ENCODE results near the gene TMEM123.
A peak's percentile ranks its signal among the peaks of the same experiment; 100 is the strongest.
"Not testable (repeated sequence)": the region's sequence is repeated elsewhere in the genome, so short reads cannot be mapped to it uniquely, and the experiment has no call there.

The TMEM123 gene

DNA sequence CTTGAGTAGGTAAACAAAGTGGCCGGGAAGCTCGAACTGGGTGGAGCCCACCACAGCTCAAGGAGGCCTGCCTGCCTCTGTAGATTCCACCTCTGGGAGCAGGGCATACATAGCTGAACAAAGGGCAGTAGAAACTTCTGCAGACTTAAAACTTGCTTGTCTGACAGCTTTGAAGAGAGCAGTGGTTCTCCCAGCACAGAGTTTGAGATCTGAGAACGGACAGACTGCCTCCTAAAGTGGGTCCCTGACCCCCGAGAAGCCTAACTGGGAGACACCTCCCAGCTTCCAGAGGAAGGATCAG is 13.6 kb downstream of the TMEM123 start:
- Histone ChIP-seq H3K4me1 (ENCODE audit: control insufficient read depth, insufficient read depth, low read length, poor library complexity, severe bottlenecking) (peaks cover 13% of the 10 kb centered on the region), H3K36me3 (ENCODE audit: control insufficient read depth, insufficient read depth, low read length) (peaks cover 15% of the 10 kb centered on the region)
- not testable (repeated sequence) for H3K9me3 ChIP-seq (ENCODE audit: control insufficient read depth, low read length); DNase-seq; H3K27me3 ChIP-seq (replicated peaks; ENCODE audit: control insufficient read depth, insufficient read depth, low read length, poor library complexity, severe bottlenecking); H3K4me3 ChIP-seq (ENCODE audit: insufficient read depth, low read depth, low read length, poor library complexity, severe bottlenecking); H3K27ac ChIP-seq (ENCODE audit: insufficient read depth, low read length, poor library complexity, severe bottlenecking)

- no peak overlapping the region for H3K27ac ChIP-seq (ENCODE audit: insufficient read depth, low read length, poor library complexity, severe bottlenecking)
- H3K27me3 ChIP-seq (replicated peaks; ENCODE audit: control insufficient read depth, insufficient read depth, low read length, poor library complexity, severe bottlenecking): no peaks in the 10 kb centered on the region
- DNase-seq: no peak
- H3K4me3 ChIP-seq (ENCODE audit: insufficient read depth, low read depth, low read length, poor library complexity, severe bottlenecking): no peak overlapping the region
- H3K36me3 ChIP-seq (ENCODE audit: control insufficient read depth, insufficient read depth, low read length): peaks cover 15% of the 10 kb centered on the region
- no peaks in the 10 kb centered on the region for H3K9me3 ChIP-seq (ENCODE audit: control insufficient read depth, low read length)
- peaks cover 13% of the 10 kb centered on the region for H3K4me1 ChIP-seq (ENCODE audit: control insufficient read depth, insufficient read depth, low read length, poor library complexity, severe bottlenecking)
Measured at GRCh38 chr11:102438311-102439062, 14.1 kb downstream of the TMEM123 start.

GRCh38 chr11:102437727-102438126 is 14.8 kb downstream of the TMEM123 start:
- Histone ChIP-seq H3K4me3 (ENCODE audit: insufficient read depth, low read depth, low read length, poor library complexity, severe bottlenecking) (no peak overlapping the region), H3K36me3 (ENCODE audit: control insufficient read depth, insufficient read depth, low read length) (peaks cover 22% of the 10 kb centered on the region), H3K27ac (ENCODE audit: insufficient read depth, low read length, poor library complexity, severe bottlenecking) (no peak overlapping the region), H3K9me3 (ENCODE audit: control insufficient read depth, low read length) (no peaks in the 10 kb centered on the region), H3K4me1 (ENCODE audit: control insufficient read depth, insufficient read depth, low read length, poor library complexity, severe bottlenecking) (peaks cover 13% of the 10 kb centered on the region), H3K27me3 (replicated peaks; ENCODE audit: control insufficient read depth, insufficient read depth, low read length, poor library complexity, severe bottlenecking) (no peaks in the 10 kb centered on the region)
- no peak for DNase-seq

GRCh38 chr11:102436976-102437375 is 15.6 kb downstream of the TMEM123 start:
- Histone ChIP-seq H3K9me3 (ENCODE audit: control insufficient read depth, low read length) (no peaks in the 10 kb centered on the region), H3K27me3 (replicated peaks; ENCODE audit: control insufficient read depth, insufficient read depth, low read length, poor library complexity, severe bottlenecking) (no peaks in the 10 kb centered on the region), H3K4me1 (ENCODE audit: control insufficient read depth, insufficient read depth, low read length, poor library complexity, severe bottlenecking) (peaks cover 13% of the 10 kb centered on the region), H3K27ac (ENCODE audit: insufficient read depth, low read length, poor library complexity, severe bottlenecking) (no peak overlapping the region), H3K36me3 (ENCODE audit: control insufficient read depth, insufficient read depth, low read length) (peaks cover 27% of the 10 kb centered on the region), H3K4me3 (ENCODE audit: insufficient read depth, low read depth, low read length, poor library complexity, severe bottlenecking) (no peak overlapping the region)
- DNase-seq: no peak

- H3K27ac ChIP-seq (ENCODE audit: insufficient read depth, low read length, poor library complexity, severe bottlenecking): no peak overlapping the region
- DNase-seq: no peak
- H3K9me3 ChIP-seq (ENCODE audit: control insufficient read depth, low read length): no peaks in the 10 kb centered on the region
- peaks cover 13% of the 10 kb centered on the region for H3K4me1 ChIP-seq (ENCODE audit: control insufficient read depth, insufficient read depth, low read length, poor library complexity, severe bottlenecking)
- H3K36me3 ChIP-seq (ENCODE audit: control insufficient read depth, insufficient read depth, low read length): peaks cover 29% of the 10 kb centered on the region
- H3K27me3 ChIP-seq (replicated peaks; ENCODE audit: control insufficient read depth, insufficient read depth, low read length, poor library complexity, severe bottlenecking): no peaks in the 10 kb centered on the region
- no peak overlapping the region for H3K4me3 ChIP-seq (ENCODE audit: insufficient read depth, low read depth, low read length, poor library complexity, severe bottlenecking)
Measured at GRCh38 chr11:102436561-102436960, 16.0 kb downstream of the TMEM123 start.

- peaks cover 31% of the 10 kb centered on the region for H3K36me3 ChIP-seq (ENCODE audit: control insufficient read depth, insufficient read depth, low read length)
- H3K4me3 ChIP-seq (ENCODE audit: insufficient read depth, low read depth, low read length, poor library complexity, severe bottlenecking): no peak overlapping the region
- H3K9me3 ChIP-seq (ENCODE audit: control insufficient read depth, low read length): no peaks in the 10 kb centered on the region
- peaks cover 17% of the 10 kb centered on the region for H3K4me1 ChIP-seq (ENCODE audit: control insufficient read depth, insufficient read depth, low read length, poor library complexity, severe bottlenecking)
- H3K27me3 ChIP-seq (replicated peaks; ENCODE audit: control insufficient read depth, insufficient read depth, low read length, poor library complexity, severe bottlenecking): no peaks in the 10 kb centered on the region
- DNase-seq: no peak
- no peak overlapping the region for H3K27ac ChIP-seq (ENCODE audit: insufficient read depth, low read length, poor library complexity, severe bottlenecking)
Measured at GRCh38 chr11:102435688-102436087, 16.9 kb downstream of the TMEM123 start.

GRCh38 chr11:102433571-102433970 is 19.0 kb downstream of the TMEM123 start:
- H3K4me1 ChIP-seq (ENCODE audit: control insufficient read depth, insufficient read depth, low read length, poor library complexity, severe bottlenecking): peaks cover 22% of the 10 kb centered on the region
- not testable (repeated sequence) for DNase-seq; H3K27me3 ChIP-seq (replicated peaks; ENCODE audit: control insufficient read depth, insufficient read depth, low read length, poor library complexity, severe bottlenecking); H3K9me3 ChIP-seq (ENCODE audit: control insufficient read depth, low read length); H3K4me3 ChIP-seq (ENCODE audit: insufficient read depth, low read depth, low read length, poor library complexity, severe bottlenecking); H3K27ac ChIP-seq (ENCODE audit: insufficient read depth, low read length, poor library complexity, severe bottlenecking)
- peaks cover 31% of the 10 kb centered on the region for H3K36me3 ChIP-seq (ENCODE audit: control insufficient read depth, insufficient read depth, low read length)

DNA sequence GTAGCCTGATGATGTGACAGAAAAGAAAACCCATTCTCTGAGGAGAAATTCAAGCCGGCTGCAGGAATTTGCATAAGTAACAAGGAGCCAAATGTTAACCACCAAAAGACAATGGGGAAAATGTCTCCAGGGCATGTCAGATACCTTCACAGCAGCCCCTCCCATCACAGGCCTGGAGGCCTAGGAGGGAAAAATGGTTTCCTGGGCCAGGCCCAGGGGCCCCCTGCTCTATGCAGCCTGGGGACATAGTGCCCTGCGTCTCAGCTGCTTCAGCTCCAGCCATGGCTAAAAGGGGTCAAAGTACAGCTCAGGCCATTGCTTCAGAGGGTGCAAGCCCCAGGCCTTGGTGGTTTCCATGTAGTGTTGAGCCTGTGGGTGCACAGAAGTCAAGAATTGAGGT is 20.0 kb downstream of the TMEM123 start:
- Histone ChIP-seq H3K4me1 (ENCODE audit: control insufficient read depth, insufficient read depth, low read length, poor library complexity, severe bottlenecking) (peaks cover 18% of the 10 kb centered on the region), H3K36me3 (ENCODE audit: control insufficient read depth, insufficient read depth, low read length) (peaks cover 25% of the 10 kb centered on the region)
- not testable (repeated sequence) for H3K9me3 ChIP-seq (ENCODE audit: control insufficient read depth, low read length); H3K4me3 ChIP-seq (ENCODE audit: insufficient read depth, low read depth, low read length, poor library complexity, severe bottlenecking); H3K27ac ChIP-seq (ENCODE audit: insufficient read depth, low read length, poor library complexity, severe bottlenecking); DNase-seq; H3K27me3 ChIP-seq (replicated peaks; ENCODE audit: control insufficient read depth, insufficient read depth, low read length, poor library complexity, severe bottlenecking)

DNA sequence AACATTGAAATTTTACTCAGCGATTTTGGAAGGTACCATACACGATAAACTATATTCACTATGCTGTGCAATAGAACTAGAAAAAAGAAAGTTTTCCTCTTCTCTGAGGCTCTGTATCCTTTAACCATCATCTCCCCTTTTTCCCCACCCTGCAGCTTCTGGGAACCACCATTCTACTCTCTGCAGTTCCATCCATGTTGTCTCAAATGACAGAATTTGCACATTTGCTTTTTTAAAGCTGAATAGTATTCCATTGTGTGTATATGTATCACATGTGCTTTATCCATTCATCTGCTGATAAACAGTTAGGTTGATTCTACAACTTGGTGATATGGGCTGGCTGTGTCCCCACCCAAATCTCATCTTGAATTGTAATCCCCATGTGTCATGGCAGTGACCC is 21.2 kb downstream of the TMEM123 start:
- H3K4me1 ChIP-seq (ENCODE audit: control insufficient read depth, insufficient read depth, low read length, poor library complexity, severe bottlenecking): peaks cover 18% of the 10 kb centered on the region
- H3K27me3 ChIP-seq (replicated peaks; ENCODE audit: control insufficient read depth, insufficient read depth, low read length, poor library complexity, severe bottlenecking): no peaks in the 10 kb centered on the region
- H3K9me3 ChIP-seq (ENCODE audit: control insufficient read depth, low read length): no peaks in the 10 kb centered on the region
- H3K36me3 ChIP-seq (ENCODE audit: control insufficient read depth, insufficient read depth, low read length): peaks cover 21% of the 10 kb centered on the region
- DNase-seq: no peak
- no peak overlapping the region for H3K4me3 ChIP-seq (ENCODE audit: insufficient read depth, low read depth, low read length, poor library complexity, severe bottlenecking)
- no peak overlapping the region for H3K27ac ChIP-seq (ENCODE audit: insufficient read depth, low read length, poor library complexity, severe bottlenecking)

DNA sequence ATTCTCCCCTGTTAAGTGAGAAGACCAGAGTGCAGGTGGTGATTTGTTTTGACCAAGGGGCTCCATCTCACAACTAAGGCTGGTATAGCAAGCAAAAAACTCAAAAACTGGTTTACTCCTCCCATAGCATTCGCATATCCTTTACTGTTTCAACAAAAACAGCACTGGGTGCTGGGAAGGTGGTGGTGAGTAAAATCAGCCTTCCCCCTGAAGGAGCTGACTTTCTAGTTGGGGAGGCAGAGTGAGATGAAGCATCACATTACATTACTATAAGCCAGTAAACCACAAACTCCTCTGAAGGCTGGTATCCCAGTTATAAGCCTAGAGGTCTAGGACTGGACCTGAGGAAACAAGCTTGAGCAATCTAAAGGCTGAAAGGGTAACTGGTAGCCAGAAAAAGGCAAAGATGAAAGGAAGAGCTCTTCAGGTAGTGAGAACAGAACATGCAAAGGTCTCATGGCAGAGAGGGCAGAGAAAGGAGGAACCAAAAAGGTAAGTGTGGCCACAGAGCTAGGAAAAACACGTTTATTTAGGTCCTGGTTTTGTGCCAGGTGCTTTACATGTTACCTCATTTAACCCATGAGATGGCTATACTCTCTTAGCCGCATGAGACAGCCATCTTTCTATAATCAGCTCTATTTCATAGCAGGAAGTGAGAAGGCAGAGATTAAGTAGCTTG is 22.3 kb downstream of the TMEM123 start:
- Histone ChIP-seq H3K4me1 (ENCODE audit: control insufficient read depth, insufficient read depth, low read length, poor library complexity, severe bottlenecking) (peaks cover 18% of the 10 kb centered on the region), H3K9me3 (ENCODE audit: control insufficient read depth, low read length) (no peaks in the 10 kb centered on the region), H3K27me3 (replicated peaks; ENCODE audit: control insufficient read depth, insufficient read depth, low read length, poor library complexity, severe bottlenecking) (no peaks in the 10 kb centered on the region), H3K36me3 (ENCODE audit: control insufficient read depth, insufficient read depth, low read length) (peaks cover 21% of the 10 kb centered on the region), H3K27ac (ENCODE audit: insufficient read depth, low read length, poor library complexity, severe bottlenecking) (peak overlapping the region; percentile 40), H3K4me3 (ENCODE audit: insufficient read depth, low read depth, low read length, poor library complexity, severe bottlenecking) (no peak overlapping the region)
- no peak for DNase-seq

Data from effector memory CD4-positive, alpha-beta T cell (primary cell).